Measurements from ENCODE around the gene C19orf12.

The C19orf12 gene

DNA sequence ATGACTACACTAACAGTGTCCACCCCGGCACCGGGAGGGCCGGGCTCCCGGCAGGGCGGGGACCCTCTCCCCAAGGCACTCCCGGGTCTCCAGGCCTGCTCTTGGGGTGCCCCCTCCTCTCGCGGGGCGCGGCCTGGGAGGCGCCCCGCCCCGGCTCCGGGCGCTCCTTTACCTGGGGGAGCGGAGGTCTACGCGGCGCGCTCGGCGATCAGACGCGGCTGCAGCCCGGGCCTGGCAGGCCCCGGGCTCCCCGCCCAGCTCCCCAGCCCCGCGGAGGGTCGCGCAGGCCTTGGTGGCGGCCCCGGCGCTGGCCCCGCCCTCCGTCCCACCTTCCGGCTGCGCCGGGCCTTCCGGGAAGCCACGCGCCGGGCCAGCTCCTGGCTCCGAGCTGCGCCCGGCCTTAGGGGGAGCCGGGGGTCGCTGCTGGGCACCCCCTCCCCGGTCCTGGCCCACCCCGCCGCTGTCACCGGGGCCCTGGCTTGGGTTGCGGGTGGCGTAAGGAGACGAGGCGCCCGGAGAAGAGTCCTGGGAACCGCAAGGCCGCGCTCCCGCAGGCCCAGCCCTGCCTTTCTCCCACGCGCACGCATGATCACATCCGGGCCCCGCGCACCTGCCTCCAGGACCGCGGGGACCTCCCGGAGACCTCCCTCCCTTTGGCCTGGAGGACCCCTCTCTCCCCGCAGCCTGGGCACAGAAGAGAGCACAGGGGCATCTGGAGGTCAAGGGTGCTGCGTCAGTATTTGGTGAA is at the start of gene C19orf12:
Gene C19orf12 (minus strand): TSS at position 309 of the 748 bp plus-strand sequence. CDS start 6,848 bp downstream, outside the sequence.
- peak; percentile 43 for DNase-seq

DNA sequence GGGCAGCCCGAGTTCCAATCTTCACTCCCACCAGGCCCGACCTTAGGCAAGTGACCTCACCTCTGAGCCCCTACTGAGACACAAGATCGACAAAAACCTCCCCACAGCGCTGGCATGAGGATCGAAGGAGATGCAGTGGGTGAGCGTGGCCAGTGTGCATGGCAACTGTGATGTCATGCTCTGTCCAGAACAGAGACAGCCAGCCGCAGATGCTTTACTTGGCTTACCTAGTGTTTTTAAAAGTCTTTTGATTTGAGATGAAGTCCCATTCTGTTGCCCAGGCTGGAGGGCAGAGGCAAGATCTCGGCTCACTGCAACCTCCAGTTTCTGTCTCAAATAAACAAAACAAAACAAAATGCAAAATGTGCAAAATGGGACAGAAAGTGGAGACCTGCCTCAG is 49.3 kb upstream of the C19orf12 start:
- no peak for DNase-seq

DNA sequence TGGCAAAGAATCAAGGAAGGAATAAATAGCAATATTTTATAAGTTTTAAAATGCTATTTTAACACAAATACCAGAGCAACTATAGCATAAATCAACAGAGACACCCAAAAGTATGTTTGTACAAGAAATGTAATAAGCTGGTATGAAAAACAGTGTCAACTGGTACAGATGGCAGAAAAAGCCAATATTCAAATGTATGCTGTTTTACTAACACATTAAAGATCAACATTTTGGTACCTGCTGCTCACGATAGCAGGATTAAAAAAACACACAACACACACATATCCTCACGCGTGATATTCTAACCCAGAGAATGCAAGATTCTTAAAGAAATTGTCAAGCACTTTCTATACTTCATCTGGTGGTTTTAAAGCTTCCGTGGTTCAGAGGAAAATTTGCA is 48.1 kb upstream of the C19orf12 start:
- DNase-seq = no peak

DNA sequence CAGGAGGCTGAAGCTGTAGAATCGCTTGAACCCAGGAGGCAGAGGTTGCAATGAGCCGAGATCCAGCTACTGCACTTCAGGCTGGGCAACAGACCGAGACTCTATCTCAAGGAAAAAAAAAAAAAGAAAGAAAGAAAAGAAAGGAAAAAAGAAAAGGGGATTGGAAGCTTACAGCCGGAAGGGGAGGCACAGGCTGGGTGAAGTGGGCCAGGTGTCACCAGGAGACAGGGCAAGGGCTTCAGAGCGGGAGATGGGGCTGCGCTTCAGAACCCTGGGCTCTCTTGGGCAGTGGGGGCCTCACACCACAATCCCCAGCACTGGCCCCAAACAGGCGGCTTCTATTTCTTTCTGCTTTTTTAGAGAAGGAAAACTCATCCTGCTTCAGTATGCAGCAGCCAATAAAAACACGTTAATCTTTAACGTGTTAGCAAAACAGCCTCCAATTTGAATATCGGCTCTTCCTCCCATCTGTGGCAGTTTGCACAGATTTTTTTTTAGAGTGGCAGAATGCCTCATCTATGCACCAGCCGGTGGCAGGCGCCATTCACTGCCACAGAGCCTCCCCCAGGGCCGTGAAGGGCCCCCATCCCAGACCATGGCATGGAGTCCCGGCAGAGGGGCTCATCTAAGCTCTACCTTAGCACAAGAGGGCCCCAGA is 46.6 kb upstream of the C19orf12 start:
- no peak for DNase-seq

DNA sequence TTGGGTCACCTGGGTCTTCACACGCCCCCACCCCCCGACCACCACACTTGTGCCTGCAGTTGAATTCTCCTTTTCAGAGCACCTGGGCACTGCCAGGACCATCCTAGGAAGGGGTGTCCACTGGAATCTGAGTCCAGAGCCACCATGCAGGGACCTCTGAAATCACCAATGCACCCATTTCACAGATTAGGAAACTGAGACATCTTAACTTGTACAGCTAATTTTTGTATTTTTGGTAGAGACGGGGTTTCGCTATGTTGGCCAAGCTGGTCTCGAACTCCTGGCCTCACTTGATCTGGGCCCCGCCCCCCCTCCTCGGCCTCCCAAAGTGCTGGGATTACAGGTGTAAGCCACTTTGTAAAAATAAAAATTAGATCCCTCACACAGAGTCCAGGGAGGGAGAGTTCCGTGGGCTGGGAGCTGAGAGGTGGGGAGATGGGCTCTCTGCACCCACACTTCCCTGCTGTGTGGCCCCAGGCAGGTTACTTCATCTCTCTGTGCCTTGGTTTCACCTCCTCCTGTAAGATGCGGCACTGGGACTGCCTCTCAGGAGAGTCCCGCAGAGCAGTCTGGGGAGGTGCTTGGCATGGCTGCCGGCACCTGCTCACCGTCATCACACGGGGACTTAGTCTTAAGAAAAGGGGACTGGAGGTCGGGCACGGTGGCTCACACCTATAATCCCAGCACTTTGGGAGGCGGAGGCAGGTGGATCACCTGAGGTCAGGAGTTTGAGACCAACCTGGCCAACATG is 45.9 kb upstream of the C19orf12 start:
- no peak for DNase-seq

DNA sequence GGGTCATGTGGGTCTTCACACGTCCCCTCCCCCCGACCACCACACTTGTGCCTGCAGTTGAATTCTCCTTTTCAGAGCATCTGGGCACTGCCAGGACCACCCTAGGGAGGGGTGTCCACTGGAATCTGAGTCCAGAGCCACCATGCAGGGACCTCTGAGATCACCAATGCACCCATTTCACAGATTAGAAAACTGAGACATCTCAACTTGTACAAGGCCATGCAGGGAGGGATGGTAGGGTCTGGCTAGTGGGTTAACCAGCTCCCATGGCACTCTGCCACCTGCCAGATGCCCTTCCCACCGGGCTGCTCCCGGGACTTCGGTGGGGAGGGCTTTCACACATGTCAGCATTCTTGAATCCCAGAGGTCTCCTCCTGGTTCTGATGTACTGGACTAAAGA is 44.3 kb upstream of the C19orf12 start:
- DNase-seq = no peak

DNA sequence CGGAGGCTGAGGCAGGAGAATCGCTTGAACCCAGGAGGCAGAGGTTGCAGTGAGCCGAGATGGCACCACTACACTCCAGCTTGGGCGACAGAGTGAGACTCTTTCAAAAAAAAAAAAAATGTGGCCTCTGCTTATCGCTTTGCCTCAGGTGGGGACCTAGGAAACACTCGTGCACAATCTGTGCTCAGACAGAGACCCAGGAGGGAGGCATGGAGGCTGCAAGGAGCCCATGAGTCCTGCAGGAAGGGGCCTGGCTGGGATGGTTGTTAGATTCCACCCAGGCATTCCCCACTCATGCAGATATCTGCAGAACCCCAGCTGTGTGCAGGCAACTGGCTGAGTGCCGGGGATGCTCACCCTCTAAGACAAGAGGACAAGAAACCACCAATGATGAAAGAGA is 43.8 kb upstream of the C19orf12 start:
- no peak for DNase-seq

DNA sequence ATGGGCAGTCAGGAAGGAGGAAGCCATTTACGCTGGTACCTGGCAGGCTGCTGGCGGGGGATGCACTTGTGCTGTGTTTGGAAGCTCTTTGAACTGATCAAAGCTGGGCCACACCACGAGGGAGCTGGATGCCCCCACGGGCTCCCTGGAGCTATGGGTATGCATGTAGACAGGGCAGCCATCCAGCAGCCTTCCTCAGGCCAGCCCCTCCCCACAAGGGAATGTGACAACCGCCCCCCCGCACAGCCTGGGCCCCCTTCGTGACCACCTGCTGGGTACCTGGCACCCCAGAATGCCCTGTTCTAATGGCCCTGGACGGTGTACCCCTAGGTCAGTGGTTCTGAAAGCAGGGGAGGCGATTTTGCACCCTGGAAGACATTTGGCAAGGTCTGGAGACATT is 42.5 kb upstream of the C19orf12 start:
- no peak for DNase-seq

DNA sequence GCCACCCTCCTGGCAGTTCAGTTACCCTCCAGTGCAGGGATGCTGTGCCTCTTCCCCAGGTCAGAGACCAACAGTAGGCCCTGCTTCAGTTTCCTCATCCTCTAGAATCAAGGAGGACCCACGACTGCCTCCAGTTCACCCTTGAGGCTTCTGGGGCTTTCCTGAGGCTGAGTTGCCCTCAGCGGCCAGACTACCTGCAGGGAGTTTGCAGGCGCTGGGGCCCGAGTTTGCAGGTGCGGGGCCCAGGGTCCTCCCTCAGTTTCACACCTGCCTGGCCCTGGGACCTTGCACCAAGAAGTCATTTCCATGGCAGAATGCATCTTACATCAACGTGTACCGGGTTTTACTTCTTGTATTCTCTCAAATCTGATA is 38.9 kb upstream of the C19orf12 start:
- DNase-seq = no peak

DNA sequence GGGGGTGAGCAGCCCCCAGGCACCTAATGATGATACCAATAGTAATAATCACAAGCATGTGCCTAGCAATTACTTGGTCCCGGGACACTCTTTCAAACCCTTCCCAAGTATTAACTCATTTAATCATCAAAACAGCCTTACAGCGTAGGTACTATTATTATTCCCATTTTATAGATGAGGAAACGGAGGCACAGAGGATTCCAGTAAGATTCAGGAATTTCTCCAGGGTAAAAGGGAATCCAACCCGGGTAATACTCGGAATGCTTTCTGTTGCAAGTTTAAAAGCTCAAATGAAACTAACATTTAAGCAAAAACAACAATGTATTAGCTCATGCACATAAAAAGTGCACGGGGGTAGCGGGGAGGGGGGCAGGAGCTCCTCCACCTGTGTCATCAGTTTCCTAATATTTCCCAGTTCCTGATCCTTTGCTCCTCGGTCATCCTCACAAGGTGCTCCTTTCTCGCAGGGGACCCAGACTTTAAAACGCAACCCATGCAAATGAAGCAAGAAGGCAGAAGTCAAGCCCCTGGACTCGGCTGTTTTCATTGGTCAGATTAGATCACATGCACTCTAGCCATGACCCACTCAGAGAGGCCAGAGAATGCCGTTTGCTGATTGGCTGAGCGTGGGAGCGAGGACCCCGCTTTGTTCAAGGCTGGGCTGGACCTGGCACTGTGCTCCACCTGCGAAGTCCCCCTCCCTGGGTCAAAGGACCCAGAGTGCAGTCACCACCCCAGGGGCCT is 38.3 kb upstream of the C19orf12 start:
- DNase-seq = no peak

DNA sequence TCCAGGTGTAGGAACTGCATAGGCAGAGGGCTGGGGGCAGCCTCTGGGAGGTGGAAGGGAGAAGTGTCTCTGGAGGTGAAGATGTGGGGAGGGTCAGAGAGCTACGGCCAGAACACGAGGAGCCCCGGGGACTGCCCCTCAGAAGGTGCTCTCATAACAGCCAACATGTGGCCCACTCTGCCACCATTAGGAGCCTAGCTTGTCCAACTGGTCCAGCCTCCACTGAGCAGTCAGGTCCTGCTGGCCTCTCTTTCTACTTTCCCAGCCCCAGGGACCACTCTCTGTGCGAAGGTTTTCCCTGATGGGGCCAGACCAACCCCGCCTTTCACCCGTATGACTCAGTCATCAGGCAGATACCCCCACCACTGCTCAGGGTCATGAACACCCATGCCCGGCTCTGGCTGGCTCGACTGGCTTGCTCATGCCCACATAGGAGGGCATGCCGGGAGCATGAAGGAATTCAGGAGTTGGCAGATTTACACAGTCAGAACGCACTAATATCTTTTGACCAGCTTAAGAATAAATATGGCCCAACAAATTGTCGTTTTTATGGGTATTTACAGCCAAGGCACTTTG is 37.5 kb upstream of the C19orf12 start:
- DNase-seq = no peak

DNA sequence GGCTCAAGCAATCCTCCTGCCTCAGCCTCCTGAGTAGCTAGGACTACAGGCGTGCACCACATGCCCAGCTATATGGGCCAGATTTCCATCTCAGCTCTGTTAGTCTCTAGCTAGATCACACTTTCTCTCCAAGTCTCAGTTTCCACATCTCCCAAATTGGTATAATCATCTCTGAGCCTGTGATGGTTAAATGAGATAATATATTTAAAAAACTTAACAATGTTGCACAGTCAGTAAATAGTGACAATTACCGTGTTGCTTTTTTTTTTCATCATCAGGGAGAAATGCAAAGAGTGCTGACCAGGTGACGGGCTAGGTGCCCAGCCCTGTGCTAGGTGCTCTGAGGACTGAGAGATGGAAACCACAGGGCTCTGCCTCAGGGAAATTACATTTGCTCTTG is 36.9 kb upstream of the C19orf12 start:
- DNase-seq = no peak

DNA sequence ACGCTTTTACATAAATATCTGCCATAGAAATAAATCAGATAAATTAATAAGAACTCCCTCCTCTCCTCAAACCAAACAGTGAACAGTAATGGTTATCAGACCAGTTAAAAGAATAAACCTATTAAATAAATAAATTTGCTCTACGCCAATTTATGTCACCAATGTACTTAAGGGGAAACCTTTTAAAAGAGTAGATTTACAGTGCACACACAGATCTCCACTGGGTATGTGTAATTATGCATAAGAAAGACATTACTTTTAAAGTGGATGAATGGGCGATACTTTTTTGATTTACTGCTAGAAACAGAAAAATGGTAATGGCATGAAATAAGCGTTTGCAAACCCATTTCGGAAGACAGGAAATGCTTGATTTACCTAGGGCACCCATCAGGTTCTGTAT is 34.9 kb upstream of the C19orf12 start:
- no peak for DNase-seq

DNA sequence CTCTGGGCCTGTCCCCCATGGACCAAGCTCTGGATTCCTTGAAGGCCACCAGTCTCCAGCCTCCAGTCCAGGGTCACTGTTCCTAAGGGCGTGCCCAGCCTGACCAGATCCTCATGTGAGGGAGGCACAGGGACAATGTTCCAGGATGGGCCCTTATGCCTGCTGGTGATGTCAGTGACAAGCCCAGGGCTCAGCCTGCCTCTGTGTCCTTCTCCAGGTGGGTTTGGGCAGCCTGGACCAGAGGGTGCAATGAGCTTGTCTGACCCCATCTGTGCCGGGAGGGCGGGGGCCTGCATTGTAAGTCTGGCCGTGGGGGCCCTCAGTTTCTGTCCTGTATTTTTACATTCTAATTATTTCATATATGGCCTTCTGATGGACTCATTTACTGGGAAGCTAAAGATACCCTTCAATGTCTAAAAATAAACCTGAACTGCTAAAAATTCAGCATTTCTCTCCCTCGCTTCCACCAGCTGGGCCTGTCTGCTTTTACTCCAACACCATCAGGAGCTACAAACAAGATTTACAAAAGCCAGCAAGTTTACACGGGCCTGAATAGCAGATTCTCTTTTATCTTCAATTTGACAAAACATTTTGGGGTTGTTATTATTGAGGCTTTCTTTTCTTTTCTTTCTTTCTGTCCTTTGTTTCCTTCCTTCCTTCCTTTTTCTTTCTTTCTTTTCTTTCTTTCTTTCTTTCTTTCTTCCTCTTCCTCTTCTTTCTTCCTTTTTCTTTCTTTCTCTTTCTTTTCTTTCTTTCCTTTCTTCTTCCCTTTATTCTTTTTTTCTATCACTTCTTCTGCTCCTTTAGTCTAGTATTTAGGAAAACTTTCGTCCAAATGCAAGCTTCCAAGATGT is 34.2 kb upstream of the C19orf12 start:
- no peak for DNase-seq

DNA sequence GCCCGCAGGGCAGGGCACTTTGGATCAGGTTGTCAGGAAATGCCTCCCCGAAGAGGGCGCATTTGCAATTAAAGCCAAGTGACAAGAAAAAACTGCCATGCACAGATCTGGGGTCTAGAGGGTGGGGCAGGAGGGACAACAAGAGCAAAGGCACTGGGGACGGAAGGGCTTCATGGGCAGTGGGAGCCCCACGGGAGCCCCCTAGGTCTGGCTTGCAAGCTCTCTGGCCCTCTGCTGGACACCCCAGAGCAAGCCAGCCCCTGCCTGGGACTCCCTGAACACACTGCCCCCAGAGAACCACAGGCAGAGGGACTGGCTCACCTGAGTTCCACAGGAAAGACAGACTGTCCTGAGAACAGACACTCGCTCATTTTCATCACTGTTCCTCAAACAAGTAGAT is 30.2 kb upstream of the C19orf12 start:
- DNase-seq = no peak

DNA sequence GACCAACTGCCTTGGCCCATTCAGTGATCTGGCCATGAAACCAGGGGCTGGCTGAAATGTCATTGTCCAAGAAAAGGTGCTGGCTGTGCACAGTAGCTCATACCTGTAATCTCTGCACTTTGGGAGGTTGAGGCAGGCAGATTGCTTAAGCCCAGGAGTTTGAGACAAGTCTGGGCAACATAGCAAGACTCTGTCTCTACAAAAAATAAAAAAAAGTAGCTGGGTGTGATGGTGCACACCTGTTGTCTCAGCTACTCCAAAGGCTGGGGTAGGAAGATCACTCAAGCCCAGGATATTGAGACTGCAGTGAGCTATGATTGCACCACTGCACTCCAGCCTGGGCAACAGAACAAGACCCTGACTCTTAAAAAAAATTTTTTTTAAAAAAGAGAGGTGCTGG is 28.6 kb upstream of the C19orf12 start:
- no peak for DNase-seq

DNA sequence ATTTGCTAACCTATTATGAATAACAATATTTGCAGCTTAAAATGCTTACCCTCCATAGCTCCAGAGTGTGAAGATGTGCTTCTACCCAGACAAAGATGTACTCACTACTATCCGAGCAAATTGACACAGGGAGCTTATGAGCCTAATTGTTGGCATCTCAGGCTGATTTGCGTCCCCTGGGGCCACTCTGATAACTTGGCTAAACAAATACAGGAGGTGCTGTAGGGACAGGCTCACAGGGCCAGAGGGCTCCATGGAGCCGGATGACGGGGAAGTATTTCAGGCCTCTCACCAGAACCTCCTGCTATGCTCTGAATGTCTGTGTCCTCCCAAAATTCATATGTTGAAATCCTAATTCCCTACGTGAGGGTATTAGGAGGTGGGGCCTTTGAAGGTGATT is 26.7 kb upstream of the C19orf12 start:
- DNase-seq = no peak

DNA sequence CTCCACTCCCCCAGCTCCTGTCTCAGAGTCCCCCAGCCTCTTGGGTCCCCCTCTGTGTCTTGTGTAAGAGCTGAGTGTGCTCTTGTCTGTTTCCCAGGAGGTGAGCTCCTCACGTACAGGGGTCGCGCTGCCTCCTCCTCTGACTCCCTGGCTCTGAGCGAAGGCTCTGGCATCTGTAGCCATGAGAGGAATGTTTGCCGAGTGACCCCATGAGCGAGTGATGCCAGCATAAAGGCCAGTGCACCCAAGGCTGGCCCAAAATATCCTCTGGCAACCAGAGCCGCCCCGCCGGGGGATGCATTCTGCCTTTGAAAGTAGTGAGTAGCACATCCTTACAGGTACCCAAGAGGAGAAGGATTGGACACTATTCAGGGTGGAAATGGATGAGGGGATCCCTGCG is 26.2 kb upstream of the C19orf12 start:
- no peak for DNase-seq

DNA sequence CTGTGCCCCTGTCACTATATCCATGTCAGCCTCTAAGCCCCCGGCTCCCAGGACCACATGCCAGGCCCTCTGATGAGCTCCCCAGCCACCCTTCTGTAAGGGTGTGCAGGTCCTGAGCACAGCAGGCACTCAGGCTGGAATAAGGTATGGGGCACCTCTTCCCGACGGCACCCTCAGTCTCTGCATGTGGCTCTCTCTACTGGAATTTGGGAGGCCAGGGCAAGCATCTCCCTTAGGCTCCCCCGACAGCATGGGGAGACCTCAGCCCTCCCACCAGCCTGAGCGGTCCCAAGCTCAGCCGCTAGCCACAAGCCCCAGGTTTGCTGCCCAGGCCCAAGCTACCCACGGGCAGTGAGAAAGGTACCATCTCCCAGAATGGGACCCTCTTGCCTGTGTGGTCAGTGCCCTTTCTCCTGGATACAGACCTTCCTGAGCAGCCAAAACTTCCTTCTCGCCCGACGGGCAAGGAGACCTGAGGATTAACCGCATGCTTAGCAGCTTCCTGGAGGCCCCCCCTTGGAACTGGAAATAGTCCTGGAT is 22.5 kb upstream of the C19orf12 start:
- no peak for DNase-seq

DNA sequence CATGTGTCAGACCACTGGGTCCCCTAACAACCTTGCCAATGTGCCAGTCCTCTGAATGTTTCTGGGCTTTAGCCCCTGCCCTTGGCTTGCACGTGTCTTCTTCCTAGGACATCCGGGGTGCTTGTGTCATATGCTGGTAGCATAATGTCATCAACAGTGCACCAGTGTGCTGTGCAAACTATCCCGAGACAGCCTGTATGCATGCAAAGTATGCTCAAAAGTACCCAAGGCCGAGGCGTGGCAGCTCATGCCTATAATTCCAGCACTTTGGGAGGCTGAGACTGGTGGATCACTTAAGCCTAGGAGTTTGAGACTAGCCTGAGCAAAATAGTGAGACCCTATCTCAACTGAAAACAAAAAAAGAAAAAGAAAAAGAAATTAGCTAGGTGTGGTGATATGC is 20.8 kb upstream of the C19orf12 start:
- DNase-seq = no peak

DNA sequence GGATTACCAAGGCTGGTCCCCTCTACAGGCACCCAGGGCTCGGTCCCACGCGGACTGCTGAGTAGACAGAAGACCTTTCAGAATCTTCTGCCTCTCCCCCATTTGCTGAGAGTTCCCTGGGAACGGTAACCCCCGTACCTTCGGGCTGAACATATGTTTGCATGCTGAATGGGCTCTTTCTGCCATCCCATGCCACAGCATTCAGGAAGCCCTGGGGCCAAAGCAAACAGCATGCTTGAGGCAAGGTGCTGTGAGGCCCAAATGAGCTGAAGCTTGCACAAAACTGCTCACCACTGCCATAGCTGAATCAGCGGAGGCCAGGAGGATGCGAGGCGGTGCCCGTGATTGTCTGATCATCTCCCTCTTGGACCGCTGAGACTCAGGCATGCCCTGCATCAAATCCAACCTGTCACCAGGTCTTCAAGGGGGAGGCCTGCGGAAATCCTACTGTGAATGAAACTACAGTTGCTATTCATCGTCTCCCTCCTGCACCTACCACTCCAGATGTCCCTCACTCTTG is 16.3 kb upstream of the C19orf12 start:
- DNase-seq = no peak

DNA sequence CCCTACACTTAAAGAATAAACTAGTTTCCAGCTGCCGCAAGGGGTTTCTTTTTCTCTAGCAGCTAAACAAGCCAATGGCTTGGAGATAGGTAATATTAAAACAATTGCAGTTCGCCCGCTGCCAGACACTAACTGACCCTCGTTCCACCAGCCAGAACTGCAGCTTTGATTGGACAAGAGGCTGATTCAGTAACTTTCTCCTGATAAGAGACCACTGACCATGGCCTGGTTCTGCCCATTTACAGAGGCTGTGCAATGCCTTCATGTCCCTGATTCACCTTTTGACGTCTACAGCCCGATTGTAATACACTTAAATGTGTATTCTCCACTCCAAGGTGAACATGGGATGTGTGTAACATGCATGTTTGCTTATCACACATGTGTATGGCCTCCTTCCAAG is 12.8 kb upstream of the C19orf12 start:
- no peak for DNase-seq
